ENCODE results near the gene GGN. TPM values are rescaled to one million over a fixed set of nuclear protein-coding genes. Genes with fewer than 3 reads are reported as not detected.

GGN gene
- total RNA-seq, 3 donors from 2014 or later, result 0.12 to 0.20 TPM; not detected in 1

- peaks cover 28% of the 10 kb centered on the region for H3K4me1 ChIP-seq (ENCODE audit: low read depth)
- H3K4me3 ChIP-seq, result no peak within 1 kb of the TSS
- DNase-seq (peak in 1 of 3 donors; percentile 17), ATAC-seq (no peak)
- no peak for TF ChIP-seq CTCF (IDR thresholded peaks at IDR 0.05)
- intact Hi-C loops (cut with DNase I, micrococcal nuclease), result no loop called here
- no peaks in the 10 kb centered on the region for H3K9me3 ChIP-seq
- H3K36me3 ChIP-seq (ENCODE audit: low read depth), result no peaks in the 10 kb centered on the region
Measured at GRCh38 chr19:38388349-38389100, 691 bp upstream of the GGN start, which contains the start of gene SPRED3. Gene SPRED3 (plus strand): TSS chr19:38388697. CDS start chr19:38390303, 1,606 bp downstream.

GRCh38 chr19:38386971-38387549 lies 774 bp downstream of the GGN start:
- TF ChIP-seq CTCF (IDR thresholded peaks at IDR 0.05), result no peak
- no peaks in the 10 kb centered on the region for H3K9me3 ChIP-seq
- DNase-seq, result peak in 2 of 3 donors; percentile 46 to 54
- peak; percentile 26 for ATAC-seq
- intact Hi-C loops (cut with DNase I, micrococcal nuclease), result no loop called here
- H3K4me3 ChIP-seq, result no peak overlapping the region
- H3K36me3 ChIP-seq (ENCODE audit: low read depth), result peaks cover under 1% of the 10 kb centered on the region
- peaks cover 28% of the 10 kb centered on the region for H3K4me1 ChIP-seq (ENCODE audit: low read depth)

- ATAC-seq (no peak), DNase-seq (peak in 1 of 3 donors; percentile 12)
- Histone ChIP-seq H3K9me3 (no peaks in the 10 kb centered on the region), H3K4me1 (ENCODE audit: low read depth) (peaks cover 28% of the 10 kb centered on the region), H3K4me3 (no peak overlapping the region), H3K36me3 (ENCODE audit: low read depth) (peaks cover 3% of the 10 kb centered on the region)
- TF ChIP-seq CTCF (IDR thresholded peaks at IDR 0.05), result no peak
- intact Hi-C loops (cut with DNase I, micrococcal nuclease), result no loop called here
Measured at GRCh38 chr19:38386300-38386970, 1.4 kb downstream of the GGN start.

- H3K4me1 ChIP-seq (ENCODE audit: low read depth), result peaks cover 28% of the 10 kb centered on the region
- intact Hi-C loops (cut with DNase I, micrococcal nuclease), result no loop called here
- no peak overlapping the region for H3K4me3 ChIP-seq
- H3K9me3 ChIP-seq, result no peaks in the 10 kb centered on the region
- DNase-seq (no peak), ATAC-seq (no peak)
- TF ChIP-seq CTCF (IDR thresholded peaks at IDR 0.05), result no peak
- peaks cover 3% of the 10 kb centered on the region for H3K36me3 ChIP-seq (ENCODE audit: low read depth)
Measured at GRCh38 chr19:38385804-38386257, 2.0 kb downstream of the GGN start.

- H3K36me3 ChIP-seq (ENCODE audit: low read depth), result peaks cover 3% of the 10 kb centered on the region
- ATAC-seq (no peak), DNase-seq (no peak)
- H3K4me3 ChIP-seq, result no peak overlapping the region
- no peak for TF ChIP-seq CTCF (IDR thresholded peaks at IDR 0.05)
- H3K9me3 ChIP-seq, result no peaks in the 10 kb centered on the region
- intact Hi-C loops (cut with DNase I, micrococcal nuclease), result no loop called here
- H3K4me1 ChIP-seq (ENCODE audit: low read depth), result peaks cover 28% of the 10 kb centered on the region
Measured at GRCh38 chr19:38385057-38385803, 2.6 kb downstream of the GGN start.
